ENCODE results near the gene CREB3L2. TPM values are rescaled to one million over a fixed set of nuclear protein-coding genes. Genes with fewer than 3 reads are reported as not detected.

The CREB3L2 gene
- total and polyA plus RNA-seq, 4 experiments from 2014 or later, result 6.8 to 41.3 (median 28.3) TPM

DNA sequence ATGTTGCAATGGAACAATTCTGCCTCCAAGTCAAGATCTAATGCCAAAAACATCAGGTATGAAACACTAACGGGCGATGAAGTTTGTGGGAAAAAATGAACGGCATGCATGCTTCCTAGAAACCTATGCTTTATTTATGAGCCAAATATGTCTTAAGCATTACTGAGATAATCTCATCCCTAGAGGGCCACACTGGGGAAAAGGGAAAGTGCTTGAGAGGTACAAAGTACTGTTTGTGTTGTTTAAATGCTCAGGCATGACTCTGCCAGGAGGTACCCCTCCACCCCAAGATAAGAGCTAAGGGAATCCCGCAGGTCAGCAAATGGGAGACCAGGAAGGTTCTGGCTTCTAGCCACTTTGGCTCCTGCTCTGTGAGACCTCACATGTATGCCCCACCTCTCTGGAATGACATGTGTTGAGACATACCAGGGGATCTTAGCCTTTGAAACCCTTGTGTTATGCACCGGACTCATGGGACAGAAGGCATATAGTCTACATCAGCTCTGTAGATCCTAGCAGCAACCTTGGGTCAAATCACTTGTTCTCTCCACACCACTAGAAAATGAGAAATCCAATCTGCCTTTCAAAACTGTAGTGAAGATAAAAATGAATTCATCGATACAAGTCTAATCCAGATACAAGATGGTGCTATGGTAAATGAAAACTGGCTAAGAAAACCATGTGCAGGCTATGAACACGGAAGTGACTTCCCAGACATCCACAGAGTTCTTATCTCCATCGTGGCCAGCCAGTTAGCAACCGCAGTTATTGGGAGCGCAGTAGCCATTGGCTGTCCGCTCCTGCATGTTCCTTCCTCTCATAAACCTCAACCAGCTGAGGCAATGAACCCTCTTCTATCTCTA lies 61.0 kb downstream of the CREB3L2 start:
- H3K36me3 ChIP-seq (ENCODE audit: insufficient read depth, low read length), result no peaks in the 10 kb centered on the region
- Mint-ChIP-seq H3K27me3 (no peaks in the 10 kb centered on the region), H3K4me3 (peak overlapping the region in 1 of 8 donors; percentile 0), H3K36me3 (peaks cover under 1 to 4% of the 10 kb centered on the region in 2 donors), H3K9me3 (no peaks in the 10 kb centered on the region), H3K27ac (peak overlapping the region in 4 of 7 donors; percentile 2 to 51 (median 38)), H3K4me1 (peaks cover 7 to 19% (median 13%) of the 10 kb centered on the region in 4 donors)
- H3K4me3 ChIP-seq (ENCODE audit: low read length in 2 of 2), result no peak overlapping the region
- no peaks in the 10 kb centered on the region for H3K9me3 ChIP-seq (ENCODE audit: control insufficient read depth in 1 of 2, low read length in 2 of 2)
- CTCF ChIA-PET (ENCODE audit: partially characterized antibody), result interaction anchor here (2.1 kb wide), 1 partner anchor 62 kb away, joined by 6 read pairs; the partner anchor contains the start of gene CREB3L2
- H3K4me1 ChIP-seq (ENCODE audit: insufficient read depth, low read length), result peaks cover 6% of the 10 kb centered on the region
- DNase-seq, result no peak
- intact Hi-C loops (cut with micrococcal nuclease), result no loop called here
- no peaks in the 10 kb centered on the region for H3K27me3 ChIP-seq (ENCODE audit: insufficient read depth, low read length)
- POLR2A ChIA-PET (ENCODE audit: partially characterized antibody), result no interaction called here
- H3K27ac ChIP-seq (ENCODE audit: low read depth, low read length), result no peak overlapping the region

DNA sequence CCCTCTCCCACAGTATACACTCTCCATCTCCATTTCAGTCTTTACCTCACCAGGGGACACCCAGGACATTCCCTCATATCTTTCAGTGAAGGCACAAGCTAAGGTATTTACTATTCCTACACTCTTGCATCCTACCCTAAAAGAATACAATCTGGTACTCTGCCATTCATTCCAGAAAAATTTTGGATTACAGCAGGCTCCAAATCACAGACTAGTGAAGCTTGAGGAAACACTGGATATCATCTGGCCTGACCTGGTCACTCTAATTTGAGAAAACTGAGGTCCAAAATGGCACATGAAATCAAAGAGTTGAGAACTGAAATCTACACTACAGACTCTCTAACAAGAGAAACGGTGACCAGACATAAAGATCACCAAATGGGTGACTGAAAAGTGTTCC lies 61.7 kb downstream of the CREB3L2 start:
- ChIA-PET CTCF (ENCODE audit: partially characterized antibody) (no interaction called here), POLR2A (ENCODE audit: partially characterized antibody) (no interaction called here)
- no peaks in the 10 kb centered on the region for H3K27me3 Mint-ChIP-seq
- no peaks in the 10 kb centered on the region for H3K9me3 Mint-ChIP-seq
- peak overlapping the region in 3 of 7 donors; percentile 0 to 65 (median 51) for H3K27ac Mint-ChIP-seq
- Histone ChIP-seq H3K36me3 (ENCODE audit: insufficient read depth, low read length) (no peaks in the 10 kb centered on the region), H3K27ac (ENCODE audit: low read depth, low read length) (no peak overlapping the region), H3K4me1 (ENCODE audit: insufficient read depth, low read length) (peaks cover 7% of the 10 kb centered on the region), H3K27me3 (ENCODE audit: insufficient read depth, low read length) (no peaks in the 10 kb centered on the region), H3K9me3 (ENCODE audit: control insufficient read depth in 1 of 2, low read length in 2 of 2) (no peaks in the 10 kb centered on the region), H3K4me3 (ENCODE audit: low read length in 2 of 2) (no peak overlapping the region)
- peaks cover 11 to 26% (median 18%) of the 10 kb centered on the region in 4 donors for H3K4me1 Mint-ChIP-seq
- DNase-seq, result no peak
- peaks cover 0 to 4% of the 10 kb centered on the region in 2 donors for H3K36me3 Mint-ChIP-seq
- intact Hi-C loops (cut with micrococcal nuclease), result no loop called here
- H3K4me3 Mint-ChIP-seq, result no peak overlapping the region

DNA sequence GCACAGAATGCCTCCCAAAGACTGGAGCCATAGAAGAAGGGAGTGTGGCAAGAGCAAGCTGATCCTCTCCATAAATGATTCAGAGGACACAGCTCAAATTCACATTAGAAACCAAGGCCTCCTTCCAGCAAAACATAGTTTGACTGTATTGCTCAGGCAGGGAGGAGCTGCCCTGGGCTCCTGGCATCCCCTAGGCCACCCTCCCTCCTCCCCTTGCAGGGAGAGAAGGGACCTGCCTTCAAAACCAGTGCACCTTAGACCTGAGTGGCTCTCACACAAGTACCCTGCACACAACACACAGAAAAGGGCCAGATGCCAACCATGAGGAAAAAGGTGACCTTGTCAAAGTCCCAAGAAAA lies 64.7 kb downstream of the CREB3L2 start:
- Histone ChIP-seq H3K4me1 (ENCODE audit: insufficient read depth, low read length) (peaks cover 33% of the 10 kb centered on the region), H3K36me3 (ENCODE audit: insufficient read depth, low read length) (no peaks in the 10 kb centered on the region), H3K4me3 (ENCODE audit: low read length in 2 of 2) (no peak overlapping the region), H3K27ac (ENCODE audit: low read depth, low read length) (no peak overlapping the region), H3K27me3 (ENCODE audit: insufficient read depth, low read length) (no peaks in the 10 kb centered on the region), H3K9me3 (ENCODE audit: control insufficient read depth in 1 of 2, low read length in 2 of 2) (no peaks in the 10 kb centered on the region)
- peaks cover 9 to 13% of the 10 kb centered on the region in 2 donors for H3K36me3 Mint-ChIP-seq
- peak overlapping the region in 6 of 7 donors; percentile 13 to 96 (median 62) for H3K27ac Mint-ChIP-seq
- H3K4me1 Mint-ChIP-seq, result peaks cover 36 to 56% (median 42%) of the 10 kb centered on the region in 4 donors
- DNase-seq, result no peak
- intact Hi-C loops (cut with micrococcal nuclease), result no loop called here
- no peaks in the 10 kb centered on the region for H3K9me3 Mint-ChIP-seq
- H3K27me3 Mint-ChIP-seq, result no peaks in the 10 kb centered on the region
- ChIA-PET CTCF (ENCODE audit: partially characterized antibody) (interaction anchor here (0.6 to 2.2 kb wide), 5 partner anchors 31 to 70 kb away, joined by 3 to 16 read pairs (median 4); partner anchors contain the start of gene CREB3L2), POLR2A (ENCODE audit: partially characterized antibody) (no interaction called here)
- no peak overlapping the region for H3K4me3 Mint-ChIP-seq

DNA sequence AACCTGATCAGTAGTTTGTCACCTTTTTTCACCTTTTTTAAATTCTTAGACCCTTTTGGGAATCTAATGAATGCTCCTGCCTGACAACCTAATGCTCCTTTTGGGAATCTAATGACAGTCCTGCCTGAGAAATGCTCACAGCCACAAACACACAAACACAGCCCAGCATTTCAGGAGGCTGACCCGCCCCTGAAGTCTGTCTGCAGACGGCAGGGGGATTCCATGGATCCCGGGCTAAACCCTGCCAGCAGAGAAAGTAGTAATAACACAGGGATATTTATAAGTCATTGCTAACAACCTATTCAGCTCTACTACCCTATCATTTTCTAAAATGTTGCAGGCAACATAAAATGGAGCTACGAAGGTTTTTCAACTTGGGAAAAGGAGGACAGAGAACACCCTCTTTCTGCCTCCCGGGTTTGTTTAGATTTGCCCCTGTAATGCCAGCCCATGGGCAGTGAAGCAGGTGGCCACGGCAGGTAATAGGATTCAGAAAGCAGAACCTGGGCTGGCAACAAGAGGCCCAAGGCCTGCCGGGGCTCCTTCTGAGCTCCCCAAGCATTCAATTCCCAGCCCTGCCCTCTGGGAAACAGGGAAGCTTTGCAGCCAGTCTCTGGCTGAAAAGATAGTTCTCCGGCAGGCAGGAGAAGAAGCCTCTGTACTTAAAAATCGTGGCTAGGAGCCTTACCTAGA lies 65.2 kb downstream of the CREB3L2 start:
- H3K27me3 ChIP-seq (ENCODE audit: insufficient read depth, low read length), result no peaks in the 10 kb centered on the region
- DNase-seq, result no peak
- no peaks in the 10 kb centered on the region for H3K9me3 Mint-ChIP-seq
- H3K4me3 ChIP-seq (ENCODE audit: low read length in 2 of 2), result no peak overlapping the region
- H3K36me3 ChIP-seq (ENCODE audit: insufficient read depth, low read length), result no peaks in the 10 kb centered on the region
- H3K27ac Mint-ChIP-seq, result peak overlapping the region; percentile 73 to 97 (median 93)
- peaks cover 13 to 17% of the 10 kb centered on the region in 2 donors for H3K36me3 Mint-ChIP-seq
- H3K27ac ChIP-seq (ENCODE audit: low read depth, low read length), result peak overlapping the region; percentile 66
- intact Hi-C loops (cut with micrococcal nuclease), result no loop called here
- H3K4me3 Mint-ChIP-seq, result peak overlapping the region; percentile 7 to 95 (median 90)
- H3K9me3 ChIP-seq (ENCODE audit: control insufficient read depth in 1 of 2, low read length in 2 of 2), result no peaks in the 10 kb centered on the region
- peaks cover 35 to 61% (median 44%) of the 10 kb centered on the region in 4 donors for H3K4me1 Mint-ChIP-seq
- peaks cover 35% of the 10 kb centered on the region for H3K4me1 ChIP-seq (ENCODE audit: insufficient read depth, low read length)
- H3K27me3 Mint-ChIP-seq, result no peaks in the 10 kb centered on the region
- ChIA-PET POLR2A (ENCODE audit: partially characterized antibody) (interaction anchor here (4.1 kb wide), 1 partner anchor 65 kb away, joined by 28 read pairs; the partner anchor contains the start of gene CREB3L2), CTCF (ENCODE audit: partially characterized antibody) (interaction anchor here (0.6 to 2.2 kb wide), 7 partner anchors 11 to 71 kb away, joined by 3 to 16 read pairs (median 4); partner anchors contain the start of gene CREB3L2)

DNA sequence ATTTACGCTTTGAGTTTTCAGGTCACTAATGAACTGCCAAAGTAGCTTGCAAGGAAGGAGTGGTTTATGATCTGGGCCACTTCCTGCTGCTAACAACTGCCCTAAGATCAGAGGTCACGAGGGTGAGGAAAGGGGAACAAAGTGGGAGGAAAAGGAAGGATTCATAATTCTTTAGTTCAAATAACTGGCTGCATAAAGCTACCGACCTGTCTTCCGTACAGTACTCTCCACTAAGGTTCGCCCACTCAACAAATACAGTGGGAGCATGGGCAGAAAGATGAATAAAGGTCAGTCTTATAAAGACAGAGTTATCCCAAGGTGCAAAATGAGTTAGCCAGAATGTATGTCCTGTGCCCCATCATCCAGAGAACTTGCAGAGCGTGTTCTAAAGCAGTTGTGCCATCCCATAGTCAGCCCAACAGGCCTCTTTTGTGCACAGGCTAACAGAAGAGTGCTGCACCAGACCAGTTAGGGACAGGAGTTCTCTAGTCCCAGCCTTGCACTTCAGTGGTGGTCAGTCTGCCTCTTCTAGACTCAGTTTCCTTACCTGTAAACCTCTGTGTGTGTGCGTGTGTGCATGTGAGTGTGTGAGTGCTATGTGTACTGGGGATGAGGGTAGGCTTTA lies 65.9 kb downstream of the CREB3L2 start:
- no peaks in the 10 kb centered on the region for H3K27me3 Mint-ChIP-seq
- H3K27ac Mint-ChIP-seq, result peak overlapping the region; percentile 73 to 97 (median 93)
- Histone ChIP-seq H3K27me3 (ENCODE audit: insufficient read depth, low read length) (no peaks in the 10 kb centered on the region), H3K4me3 (ENCODE audit: low read length in 2 of 2) (no peak overlapping the region), H3K36me3 (ENCODE audit: insufficient read depth, low read length) (no peaks in the 10 kb centered on the region), H3K27ac (ENCODE audit: low read depth, low read length) (peak overlapping the region; percentile 66), H3K4me1 (ENCODE audit: insufficient read depth, low read length) (peaks cover 35% of the 10 kb centered on the region), H3K9me3 (ENCODE audit: control insufficient read depth in 1 of 2, low read length in 2 of 2) (no peaks in the 10 kb centered on the region)
- ChIA-PET POLR2A (ENCODE audit: partially characterized antibody) (interaction anchor here (4.1 kb wide), 1 partner anchor 66 kb away, joined by 28 read pairs; the partner anchor contains the start of gene CREB3L2), CTCF (ENCODE audit: partially characterized antibody) (interaction anchor here (1.0 to 2.8 kb wide), 5 partner anchors 11 to 67 kb away, joined by 3 to 20 read pairs (median 4); partner anchors contain the start of gene CREB3L2)
- DNase-seq, result peak in 2 of 5 donors; percentile 11 to 12
- intact Hi-C loops (cut with micrococcal nuclease), result loop anchor here (2.0 kb wide), 1 partner anchor 67 kb away; the partner anchor contains the start of gene CREB3L2
- peak overlapping the region; percentile 42 to 95 (median 90) for H3K4me3 Mint-ChIP-seq
- H3K36me3 Mint-ChIP-seq, result peaks cover 13% of the 10 kb centered on the region in 2 donors
- H3K4me1 Mint-ChIP-seq, result peaks cover 35 to 62% (median 45%) of the 10 kb centered on the region in 4 donors
- H3K9me3 Mint-ChIP-seq, result no peaks in the 10 kb centered on the region

DNA sequence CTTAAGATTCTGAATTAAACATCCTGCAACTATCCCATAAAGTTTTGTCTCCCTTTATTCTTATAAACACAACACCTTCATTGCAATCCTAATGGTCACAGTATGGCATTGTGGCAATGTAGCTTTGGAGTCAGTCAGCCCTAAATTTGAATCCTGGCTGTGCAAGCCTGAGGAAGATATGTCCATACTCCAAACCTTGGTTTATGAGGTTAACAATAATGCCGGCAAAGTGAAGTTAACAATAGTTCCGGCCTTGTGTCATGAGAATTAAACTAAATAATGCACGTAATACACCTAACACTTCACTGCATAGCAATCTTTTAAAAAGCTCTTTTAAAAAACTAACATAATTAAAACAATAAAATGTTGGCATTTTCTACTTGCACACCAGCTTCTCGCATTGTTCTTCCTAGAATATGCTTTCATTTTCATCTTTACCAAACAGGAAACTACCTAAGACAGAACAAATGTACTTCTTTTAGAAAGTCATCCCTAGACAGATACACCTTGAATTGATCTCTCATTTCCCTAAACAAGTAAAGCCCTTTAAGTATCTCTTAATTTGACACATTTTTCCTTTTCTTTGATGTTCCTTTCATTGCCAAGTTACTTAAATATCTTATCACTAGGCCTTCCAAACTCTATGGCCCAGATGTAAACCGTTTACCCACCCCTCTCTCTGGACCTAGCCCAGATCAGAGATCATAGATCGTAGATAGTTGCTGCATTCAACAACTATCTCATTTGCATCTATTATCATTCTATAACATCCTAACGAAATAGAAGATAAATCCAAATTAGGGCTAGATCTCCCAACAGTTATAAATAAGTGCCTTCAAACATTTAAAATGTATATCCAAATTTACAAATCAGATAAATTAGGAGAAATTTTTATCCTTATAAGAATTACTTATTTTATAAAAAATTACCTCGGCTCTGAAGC lies 66.7 kb downstream of the CREB3L2 start:
- H3K9me3 Mint-ChIP-seq, result no peaks in the 10 kb centered on the region
- Histone ChIP-seq H3K27ac (ENCODE audit: low read depth, low read length) (peak overlapping the region; percentile 66), H3K27me3 (ENCODE audit: insufficient read depth, low read length) (no peaks in the 10 kb centered on the region), H3K4me1 (ENCODE audit: insufficient read depth, low read length) (peaks cover 35% of the 10 kb centered on the region), H3K4me3 (ENCODE audit: low read length in 2 of 2) (peak overlapping the region; percentile 19 to 43), H3K9me3 (ENCODE audit: control insufficient read depth in 1 of 2, low read length in 2 of 2) (no peaks in the 10 kb centered on the region), H3K36me3 (ENCODE audit: insufficient read depth, low read length) (no peaks in the 10 kb centered on the region)
- H3K4me1 Mint-ChIP-seq, result peaks cover 37 to 70% (median 50%) of the 10 kb centered on the region in 4 donors
- DNase-seq, result peak in 4 of 5 donors; percentile 21 to 43 (median 28)
- CTCF ChIA-PET (ENCODE audit: partially characterized antibody), result interaction anchor here (0.8 to 4.3 kb wide), 8 partner anchors 10 to 951 kb away, joined by 3 to 35 read pairs (median 4); partner anchors contain the start of gene CREB3L2
- H3K4me3 Mint-ChIP-seq, result peak overlapping the region; percentile 88 to 95 (median 90)
- intact Hi-C loops (cut with micrococcal nuclease), result loop anchor here (2.0 kb wide), 1 partner anchor 68 kb away; the partner anchor contains the start of gene CREB3L2
- peaks cover 15 to 17% of the 10 kb centered on the region in 2 donors for H3K36me3 Mint-ChIP-seq
- peak overlapping the region; percentile 87 to 98 (median 97) for H3K27ac Mint-ChIP-seq
- POLR2A ChIA-PET (ENCODE audit: partially characterized antibody), result interaction anchor here (1.3 to 4.1 kb wide), 2 partner anchors 20 to 67 kb away, joined by 3 to 28 read pairs; partner anchors contain the start of gene CREB3L2
- no peaks in the 10 kb centered on the region for H3K27me3 Mint-ChIP-seq
